ENCODE data around the gene MACROD2.

DNA sequence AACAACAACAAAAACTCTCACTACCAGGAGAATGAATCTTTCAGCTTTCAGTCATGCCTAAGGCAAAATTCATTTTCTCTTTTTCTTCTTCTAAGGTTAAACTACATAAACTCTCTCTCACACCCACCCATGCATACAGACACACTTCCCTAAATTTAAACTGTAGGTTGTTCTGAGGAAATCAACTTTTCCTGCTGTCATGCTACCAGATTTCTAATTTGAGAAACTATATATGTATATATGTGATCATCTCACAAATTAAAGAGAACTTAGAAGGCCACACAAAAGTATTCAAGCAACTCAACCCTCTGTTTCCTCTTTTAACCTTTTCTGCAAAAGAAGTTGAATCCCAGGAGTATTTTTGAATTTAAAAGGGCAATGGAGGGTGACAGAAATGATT, 2045.4 kb downstream of the MACROD2 start:
- TF ChIP-seq, protein P1, sequence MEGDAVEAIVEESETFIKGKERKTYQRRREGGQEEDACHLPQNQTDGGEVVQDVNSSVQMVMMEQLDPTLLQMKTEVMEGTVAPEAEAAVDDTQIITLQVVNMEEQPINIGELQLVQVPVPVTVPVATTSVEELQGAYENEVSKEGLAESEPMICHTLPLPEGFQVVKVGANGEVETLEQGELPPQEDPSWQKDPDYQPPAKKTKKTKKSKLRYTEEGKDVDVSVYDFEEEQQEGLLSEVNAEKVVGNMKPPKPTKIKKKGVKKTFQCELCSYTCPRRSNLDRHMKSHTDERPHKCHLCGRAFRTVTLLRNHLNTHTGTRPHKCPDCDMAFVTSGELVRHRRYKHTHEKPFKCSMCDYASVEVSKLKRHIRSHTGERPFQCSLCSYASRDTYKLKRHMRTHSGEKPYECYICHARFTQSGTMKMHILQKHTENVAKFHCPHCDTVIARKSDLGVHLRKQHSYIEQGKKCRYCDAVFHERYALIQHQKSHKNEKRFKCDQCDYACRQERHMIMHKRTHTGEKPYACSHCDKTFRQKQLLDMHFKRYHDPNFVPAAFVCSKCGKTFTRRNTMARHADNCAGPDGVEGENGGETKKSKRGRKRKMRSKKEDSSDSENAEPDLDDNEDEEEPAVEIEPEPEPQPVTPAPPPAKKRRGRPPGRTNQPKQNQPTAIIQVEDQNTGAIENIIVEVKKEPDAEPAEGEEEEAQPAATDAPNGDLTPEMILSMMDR (IDR thresholded peaks at IDR 0.05) = no peak
- no peak for TF ChIP-seq POLR2A (IDR thresholded peaks at IDR 0.05)

All from body of pancreas (tissue), 4 donors.